Stomach (tissue), 9 donors: ENCODE measurements around the gene GMDS. TPM values are rescaled to one million over a fixed set of nuclear protein-coding genes. Genes with fewer than 3 reads are reported as not detected.
"Not testable (repeated sequence)": the region's sequence is repeated elsewhere in the genome, so short reads cannot be mapped to it uniquely, and the experiment has no call there.

Source experiments
- DNase-seq, 2 donors: peaks; one replicate each; pipeline versions ENCODE4 v3.0.0 to v3.0.0-alpha.2; 2013 to 2019
- H3K27ac ChIP-seq, 5 donors: fragments of 200-600 bp in 4 of 5; sonication (generic) in 4 of 5; one replicate each; pipeline ENCODE4 v1.5.1; 2013 to 2019; ENCODE audit warnings: mild to moderate bottlenecking in 1 of 5, moderate library complexity in 1 of 5
- H3K27me3 ChIP-seq, 3 donors: fragments of 200-600 bp; sonication (generic); one replicate each; pipeline ENCODE4 v1.5.1; 2017 to 2019; ENCODE audit warnings: mixed run types in 1 of 3
- H3K36me3 ChIP-seq, 4 donors: fragments of 200-600 bp; sonication (generic); 1 replicate in 3 of 4; 2 replicates in 1 of 4; pipeline ENCODE4 v1.5.1; 2016 to 2019
- H3K4me1 ChIP-seq, 4 donors: fragments of 200-600 bp; sonication (generic); one replicate each; pipeline ENCODE4 v1.5.1; 2016 to 2019
- H3K4me3 ChIP-seq, 4 donors: fragments of 200-600 bp; sonication (generic) in 3 of 4; one replicate each; pipeline ENCODE4 v1.5.1; 2016 to 2019; ENCODE audit warnings: mild to moderate bottlenecking in 1 of 4
- H3K9me3 ChIP-seq, 4 donors: fragments of 200-600 bp; sonication (generic); one replicate each; pipeline ENCODE4 v1.5.1; 2016 to 2019
- CTCF ChIP-seq, 7 experiments: fragments of 450-650 bp in 4 of 7; fragments of 200-600 bp in 3 of 7; sonication (generic) in 3 of 7; IDR thresholded peaks; one replicate each; pipeline ENCODE4 v1.5.1; 2016 to 2019; ENCODE audit warnings: antibody characterized with exemption in 7 of 7, control low read depth in 2 of 7, mild to moderate bottlenecking in 1 of 7
- EP300 ChIP-seq: sonication (generic); formaldehyde crosslinking; IDR thresholded peaks from one replicate; pipeline ENCODE4 v1.6.1; 2017; ENCODE audit warnings: antibody characterized with exemption
- POLR2A ChIP-seq, 4 donors: fragments of 450-650 bp; IDR thresholded peaks; one replicate each; pipeline ENCODE4 v1.6.1; 2016; ENCODE audit warnings: antibody characterized with exemption in 4 of 4, control low read depth in 2 of 4, mild to moderate bottlenecking in 1 of 4, moderate library complexity in 1 of 4
- POLR2AphosphoS5 ChIP-seq, 3 donors: sonication (generic); formaldehyde crosslinking; IDR thresholded peaks; one replicate each; pipeline ENCODE4 v1.6.1; 2016; ENCODE audit warnings: antibody characterized with exemption in 3 of 3
- WGBS, 5 donors: extraction: QIAGEN DNeasy Blood & Tissue Kit in 3 of 5; methylation state at CpG; one replicate each; pipeline versions ENCODE4 v1.1.5 to v1.1.7; 2013 to 2018; 5-methylcytosine and 5-hydroxymethylcytosine counted together
- intact Hi-C: fragments of 100-400 bp; cut with DNase I; formaldehyde crosslinking; loops from one replicate; pipeline ENCODE4 v1.15.1; 2023; ENCODE audit warnings: low total_unique reads
- polyA plus RNA-seq, 3 donors: library from polyadenylated mRNA; stranded (reverse); fragments of 200-250 nt; gene quantifications; one replicate each; pipeline ENCODE4 v1.2.3, GENCODE V29; 2013
- total RNA-seq, 5 donors: library from RNA; depleted of rRNA; stranded (reverse); fragments of >200 nt; gene quantifications; one replicate each; pipeline versions ENCODE4 v1.1.0 to v1.2.3, GENCODE V29; 2014 to 2016
- donor health status: healthy with polysubstance abuse.
- donor health status: Bipolar disorder and iron deficiency.
- donor health status: healthy.

Gene GMDS
- total and polyA plus RNA-seq, 8 donors = 83.7 to 262 (median 121) TPM

DNA sequence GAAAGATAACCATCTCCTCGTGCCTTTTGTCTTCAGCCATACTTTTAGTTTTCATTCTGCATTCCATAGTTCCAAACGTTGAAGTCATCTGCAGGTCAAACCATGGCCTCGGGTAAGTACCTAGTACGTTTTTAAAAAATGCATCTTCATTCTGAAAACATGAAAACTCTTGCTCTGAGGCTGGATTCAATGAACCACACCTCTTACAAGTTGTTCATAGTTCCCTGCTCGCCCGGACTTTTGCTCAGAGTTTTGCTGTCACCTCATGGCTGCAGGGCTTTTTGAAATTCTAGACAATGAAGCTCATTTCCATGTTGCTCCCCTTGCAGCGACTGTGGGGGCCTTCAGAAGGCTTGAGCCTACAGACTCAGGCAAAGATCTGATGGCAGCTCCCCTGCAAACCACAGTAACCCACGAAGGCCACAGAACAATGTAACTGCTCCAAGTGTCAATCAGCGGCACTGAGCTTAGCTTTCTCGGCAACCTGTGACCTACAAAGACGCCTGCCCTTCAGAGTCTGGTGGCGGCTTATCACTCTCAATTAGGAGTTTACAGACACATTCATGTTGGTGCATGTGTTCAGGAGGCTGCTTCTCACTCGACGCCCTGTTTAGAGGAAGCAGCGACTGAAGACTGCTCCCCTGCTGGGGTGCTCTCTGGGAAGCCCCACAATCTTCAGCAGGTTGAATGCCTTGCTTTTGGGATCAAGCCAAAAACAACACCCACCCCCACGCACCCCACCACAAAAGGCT lies 574.5 kb downstream of the GMDS start:
- peak in 1 of 2 donors; percentile 46 for DNase-seq
- Histone ChIP-seq H3K27me3 (no peaks in the 10 kb centered on the region), H3K4me3 (no peak overlapping the region), H3K36me3 (no peaks in the 10 kb centered on the region), H3K27ac (no peak overlapping the region), H3K9me3 (no peaks in the 10 kb centered on the region), H3K4me1 (no peaks in the 10 kb centered on the region)
- TF ChIP-seq CTCF (IDR thresholded peaks at IDR 0.05) = no peak
- TF ChIP-seq EP300 = no peak
- TF ChIP-seq POLR2AphosphoS5 (IDR thresholded peaks at IDR 0.05) = no peak
- TF ChIP-seq POLR2A (IDR thresholded peaks at IDR 0.05) = no peak
- intact Hi-C loops = no loop called here
- WGBS, 5 donors = 52 to 70% (median 58%) methylated on average over 16 of the region's 16 CpGs

- intact Hi-C loops = no loop called here
- Histone ChIP-seq H3K36me3 (no peaks in the 10 kb centered on the region), H3K4me1 (no peaks in the 10 kb centered on the region)
Observed at GRCh38 chr6:1669996-1670395, 575.4 kb downstream of the GMDS start.

DNA sequence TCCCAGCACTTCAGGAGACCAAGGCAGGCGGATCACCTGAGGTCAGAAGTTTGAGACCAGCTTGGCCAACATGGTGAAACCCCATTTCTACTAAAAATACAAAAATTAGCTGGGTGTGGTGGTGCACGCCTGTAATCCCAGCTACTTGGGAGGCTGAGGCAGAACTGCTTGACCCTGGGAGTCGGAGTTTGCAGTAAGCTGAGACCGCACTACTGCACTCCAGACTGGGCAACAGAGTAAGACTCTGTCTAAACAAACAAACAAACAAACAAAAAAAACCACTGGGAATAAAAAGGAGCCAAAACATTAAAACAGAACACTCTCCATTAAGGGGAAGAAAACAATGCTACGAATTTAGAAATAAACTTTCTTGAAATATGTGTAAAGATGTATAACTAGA lies 576.9 kb downstream of the GMDS start:
- WGBS, 5 donors = 94 to 98% (median 96%) methylated on average over 5 of the region's 5 CpGs
- H3K36me3 ChIP-seq, H3K4me3 ChIP-seq, H3K27ac ChIP-seq, intact Hi-C loops, H3K27me3 ChIP-seq, H3K4me1 ChIP-seq, H3K9me3 ChIP-seq, DNase-seq: not testable (repeated sequence)

More at GRCh38 chr6:1669996-1670395, 575.4 kb downstream of the GMDS start:
- 82 to 92% (median 88%) methylated on average over 11 of the region's 11 CpGs for WGBS, 5 donors
- no peak overlapping the region for H3K4me3 ChIP-seq
- DNase-seq = no peak
- H3K27ac ChIP-seq = no peak overlapping the region
- no peaks in the 10 kb centered on the region for H3K9me3 ChIP-seq
- no peak for TF ChIP-seq CTCF (IDR thresholded peaks at IDR 0.05)
- no peak for TF ChIP-seq POLR2A (IDR thresholded peaks at IDR 0.05)
- no peak for TF ChIP-seq POLR2AphosphoS5 (IDR thresholded peaks at IDR 0.05)
- no peak for TF ChIP-seq EP300
- H3K27me3 ChIP-seq = no peaks in the 10 kb centered on the region

- WGBS, 5 donors = 95 to 97% (median 96%) methylated on average over 4 of the region's 4 CpGs
- intact Hi-C loops = no loop called here
- TF ChIP-seq POLR2A (IDR thresholded peaks at IDR 0.05) (no peak), CTCF (IDR thresholded peaks at IDR 0.05) (no peak), POLR2AphosphoS5 (IDR thresholded peaks at IDR 0.05) (no peak), EP300 (no peak)
Observed at GRCh38 chr6:1667805-1668175, 577.6 kb downstream of the GMDS start.

More at GRCh38 chr6:1667805-1668175, 577.6 kb downstream of the GMDS start:
- Histone ChIP-seq H3K27ac (no peak overlapping the region), H3K4me3 (no peak overlapping the region), H3K36me3 (no peaks in the 10 kb centered on the region), H3K9me3 (no peaks in the 10 kb centered on the region), H3K4me1 (peaks cover 0 to 5% (median 0%) of the 10 kb centered on the region in 4 donors), H3K27me3 (no peaks in the 10 kb centered on the region)
- DNase-seq = no peak
